AG04449 (cell line): ENCODE data around the gene NTM.

Experiments
- CTCF ChIA-PET: fragments of 350-600 bp; formaldehyde crosslinking; extraction: SDS; loops from one replicate; lab custom pipeline; 2021; ENCODE audit warnings: antibody characterized with exemption; lab: Yijun Ruan, JAX
- POLR2A ChIA-PET: fragments of 400-600, 350-600 bp; formaldehyde crosslinking; extraction: SDS; loops from one replicate; lab custom pipeline; 2020; ENCODE audit warnings: antibody characterized with exemption, inconsistent platforms; lab: Yijun Ruan, JAX
- DNase-seq: peaks from one replicate; pipeline ENCODE4 v3.0.0-alpha.2; 2010; ENCODE audit warnings: low read depth, low spot score
- H3K4me3 ChIP-seq: 2 replicates; pipeline ENCODE4 v1.5.1; 2011; ENCODE audit warnings: low read depth, mild to moderate bottlenecking, control low read depth, low read length
- TF ChIP-seq, protein P1 (sequence below): IDR thresholded peaks from one replicate; pipeline ENCODE4 v1.5.1; 2011; ENCODE audit warnings: mild to moderate bottlenecking, moderate library complexity, low read length, control low read depth, inconsistent platforms; ENCODE audit not compliant: insufficient read depth; ENCODE audit errors: missing control alignments

Gene NTM

GRCh38 chr11:131671320-131671719, 300.9 kb downstream of the NTM start:
- ChIA-PET POLR2A (no interaction called here), CTCF (interaction anchor here (2.8 to 8.5 kb wide), 2 partner anchors 92 to 646 kb away, joined by 11 to 226 read pairs; no protein-coding TSS in a partner anchor)
- no peak for DNase-seq
- H3K4me3 ChIP-seq = no peak overlapping the region
- TF ChIP-seq, protein P1, sequence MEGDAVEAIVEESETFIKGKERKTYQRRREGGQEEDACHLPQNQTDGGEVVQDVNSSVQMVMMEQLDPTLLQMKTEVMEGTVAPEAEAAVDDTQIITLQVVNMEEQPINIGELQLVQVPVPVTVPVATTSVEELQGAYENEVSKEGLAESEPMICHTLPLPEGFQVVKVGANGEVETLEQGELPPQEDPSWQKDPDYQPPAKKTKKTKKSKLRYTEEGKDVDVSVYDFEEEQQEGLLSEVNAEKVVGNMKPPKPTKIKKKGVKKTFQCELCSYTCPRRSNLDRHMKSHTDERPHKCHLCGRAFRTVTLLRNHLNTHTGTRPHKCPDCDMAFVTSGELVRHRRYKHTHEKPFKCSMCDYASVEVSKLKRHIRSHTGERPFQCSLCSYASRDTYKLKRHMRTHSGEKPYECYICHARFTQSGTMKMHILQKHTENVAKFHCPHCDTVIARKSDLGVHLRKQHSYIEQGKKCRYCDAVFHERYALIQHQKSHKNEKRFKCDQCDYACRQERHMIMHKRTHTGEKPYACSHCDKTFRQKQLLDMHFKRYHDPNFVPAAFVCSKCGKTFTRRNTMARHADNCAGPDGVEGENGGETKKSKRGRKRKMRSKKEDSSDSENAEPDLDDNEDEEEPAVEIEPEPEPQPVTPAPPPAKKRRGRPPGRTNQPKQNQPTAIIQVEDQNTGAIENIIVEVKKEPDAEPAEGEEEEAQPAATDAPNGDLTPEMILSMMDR = no peak

- ChIA-PET POLR2A (no interaction called here), CTCF (interaction anchor here (6.5 to 8.5 kb wide), 2 partner anchors 8 to 93 kb away, joined by 72 to 226 read pairs; no protein-coding TSS in a partner anchor)
- no peak for DNase-seq
- TF ChIP-seq, protein P1 = peak; percentile 6
- H3K4me3 ChIP-seq = no peak overlapping the region
These were observed 301.3 kb downstream of the NTM start for GRCh38 chr11:131671734-131672133.

DNA sequence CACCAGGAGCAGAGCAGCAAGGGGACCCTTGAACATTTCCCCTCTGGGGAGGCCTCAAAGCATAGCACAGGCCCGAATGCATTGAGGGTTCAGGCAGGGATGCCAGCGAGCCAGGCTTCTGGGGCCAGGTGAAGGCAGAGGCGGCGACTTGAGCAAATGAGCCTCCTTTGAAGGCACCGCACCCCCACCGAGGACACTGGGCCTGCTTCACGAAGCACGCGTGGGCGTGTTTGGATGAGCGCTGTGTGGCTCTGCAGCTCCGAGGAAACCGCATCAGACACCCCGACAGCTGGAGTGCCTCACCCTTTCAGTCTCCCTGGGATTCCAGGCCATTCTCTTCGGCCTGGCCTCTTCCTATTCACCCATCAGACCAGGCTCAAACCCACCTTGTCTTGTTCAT, 301.8 kb downstream of the NTM start:
- TF ChIP-seq, protein P1 = no peak
- ChIA-PET CTCF (interaction anchor here (4.5 to 8.5 kb wide), 3 partner anchors 9 to 607 kb away, joined by 72 to 226 read pairs (median 79); no protein-coding TSS in a partner anchor), POLR2A (no interaction called here)
- H3K4me3 ChIP-seq = no peak overlapping the region
- DNase-seq = no peak

DNA sequence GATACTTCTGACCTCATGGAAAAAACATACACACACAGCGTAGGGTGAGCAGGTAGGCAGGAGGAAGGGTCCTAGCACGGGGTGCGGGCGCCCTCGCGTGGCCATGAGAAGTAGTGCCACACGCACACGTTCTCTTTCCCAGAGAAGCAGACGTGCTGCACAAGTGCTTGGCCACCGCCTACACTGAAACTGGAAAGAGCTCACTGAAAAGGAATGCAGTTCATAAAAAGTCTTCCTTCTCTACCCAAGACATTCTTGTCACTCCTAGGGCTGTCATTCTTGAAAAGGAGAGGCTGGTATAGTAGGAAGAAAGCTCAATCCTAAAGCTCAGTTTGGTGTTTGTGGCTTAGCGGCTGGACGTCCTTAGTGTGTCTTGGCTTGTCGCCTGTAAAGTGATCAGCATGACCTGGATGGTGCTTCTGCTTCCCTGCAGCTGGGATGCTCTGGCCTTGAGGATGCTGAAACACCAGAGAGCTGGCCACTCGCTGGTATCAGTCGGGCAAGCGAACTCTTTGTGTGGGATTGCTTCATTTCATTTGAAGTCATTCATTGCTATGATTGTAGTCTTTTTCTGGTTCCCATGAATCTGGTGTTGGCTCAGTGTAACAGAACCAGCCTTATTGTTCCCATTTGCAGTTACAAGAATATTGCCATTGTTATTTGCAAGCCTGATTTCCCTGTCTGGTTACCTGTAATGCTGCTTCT, 303.8 kb downstream of the NTM start:
- no peak overlapping the region for H3K4me3 ChIP-seq
- DNase-seq = peak; percentile 64
- POLR2A ChIA-PET = interaction anchor here (0.6 to 1.6 kb wide), 4 partner anchors 65 to 908 kb away, joined by 3 to 18 read pairs (median 4); no protein-coding TSS in a partner anchor
- CTCF ChIA-PET = interaction anchor here (0.6 to 8.5 kb wide), 88 partner anchors 8 to 765 kb away, joined by 3 to 226 read pairs (median 4); partner anchors contain the start of gene SNX19
- TF ChIP-seq, protein P1 = peak; percentile 98

DNA sequence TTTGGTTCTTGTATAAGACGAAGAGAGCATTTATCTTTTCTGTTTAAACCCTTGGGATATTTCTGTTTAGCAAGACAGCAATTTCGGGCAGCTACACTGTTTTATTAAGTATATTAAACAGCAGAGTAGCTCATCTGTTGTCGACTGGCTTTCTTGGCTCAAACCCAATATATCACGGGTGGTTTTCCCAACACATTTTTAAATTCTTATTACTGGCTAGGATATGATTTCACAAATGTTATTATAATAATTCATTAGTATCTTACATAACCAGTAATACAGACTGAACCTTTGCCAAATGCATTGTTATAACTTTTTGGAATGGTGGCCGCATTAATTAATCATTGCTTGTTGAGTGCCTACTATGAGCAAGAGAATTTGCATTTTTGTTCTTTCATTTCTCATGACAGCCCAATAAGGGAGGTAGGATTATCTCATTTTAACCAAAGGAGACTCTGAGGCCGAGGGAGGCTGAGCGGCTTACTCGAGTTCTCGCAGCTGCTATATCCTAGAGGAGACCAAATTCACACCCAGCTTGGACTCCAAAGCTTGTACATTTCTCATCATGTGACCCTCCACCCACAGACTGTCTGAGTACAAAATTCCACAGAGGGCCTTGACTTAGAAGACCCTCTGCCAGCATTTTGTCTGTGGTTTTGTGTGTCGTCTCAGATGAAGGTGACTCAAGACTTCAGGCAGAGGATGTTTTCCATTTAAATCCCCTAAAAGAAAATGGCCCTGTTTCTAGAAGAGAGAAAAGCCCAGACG, 304.9 kb downstream of the NTM start:
- no peak overlapping the region for H3K4me3 ChIP-seq
- POLR2A ChIA-PET = interaction anchor here (1.6 kb wide), 1 partner anchor 95 kb away, joined by 18 read pairs; no protein-coding TSS in a partner anchor
- TF ChIP-seq, protein P1 = no peak
- no peak for DNase-seq
- CTCF ChIA-PET = interaction anchor here (0.8 to 8.5 kb wide), 28 partner anchors 7 to 649 kb away, joined by 3 to 226 read pairs (median 8); no protein-coding TSS in a partner anchor
